NT2/D1 (cell line): ENCODE data around the gene TCERG1L.
"Not testable (repeated sequence)": the region's sequence is repeated elsewhere in the genome, so short reads cannot be mapped to it uniquely, and the experiment has no call there.

Experiments used
- DNase-seq: peaks from one replicate; pipeline ENCODE4 v3.0.0-alpha.2; 2011; ENCODE audit warnings: low read depth, low spot score
- H3K27me3 ChIP-seq: 2 replicates; pipeline ENCODE4 v1.6.0; 2011; ENCODE audit warnings: mild to moderate bottlenecking; ENCODE audit not compliant: insufficient read length, insufficient read depth
- H3K36me3 ChIP-seq: 2 replicates; pipeline ENCODE4 v1.6.1; 2011; ENCODE audit warnings: mild to moderate bottlenecking, low read length, mixed read lengths; ENCODE audit not compliant: insufficient read depth, insufficient read length
- H3K4me1 ChIP-seq: 2 replicates; pipeline ENCODE4 v1.5.1; 2011; ENCODE audit not compliant: insufficient read depth, insufficient read length
- H3K4me3 ChIP-seq: 2 replicates; pipeline ENCODE4 v1.5.1; 2011; ENCODE audit warnings: low read depth; ENCODE audit not compliant: insufficient read length
- H3K9ac ChIP-seq: 2 replicates; pipeline ENCODE4 v1.6.0; 2011; ENCODE audit warnings: low read depth; ENCODE audit not compliant: insufficient read length
- H3K9me3 ChIP-seq: 2 replicates; pipeline ENCODE4 v1.5.1; 2011; ENCODE audit warnings: mild to moderate bottlenecking, low read length; ENCODE audit not compliant: insufficient read depth
- SUZ12 ChIP-seq: IDR thresholded peaks from 2 replicates; pipeline ENCODE4 v1.6.1; 2011; ENCODE audit not compliant: insufficient read length, insufficient read depth; ENCODE audit errors: extremely low read depth
- YY1 ChIP-seq: IDR thresholded peaks from 2 replicates; pipeline ENCODE4 v1.6.1; 2011; ENCODE audit not compliant: insufficient read length, insufficient read depth
- ZNF274 ChIP-seq: IDR thresholded peaks from 2 replicates; pipeline ENCODE4 v1.6.1; 2011; ENCODE audit warnings: mild to moderate bottlenecking, low read depth, low read length

Gene TCERG1L

DNA sequence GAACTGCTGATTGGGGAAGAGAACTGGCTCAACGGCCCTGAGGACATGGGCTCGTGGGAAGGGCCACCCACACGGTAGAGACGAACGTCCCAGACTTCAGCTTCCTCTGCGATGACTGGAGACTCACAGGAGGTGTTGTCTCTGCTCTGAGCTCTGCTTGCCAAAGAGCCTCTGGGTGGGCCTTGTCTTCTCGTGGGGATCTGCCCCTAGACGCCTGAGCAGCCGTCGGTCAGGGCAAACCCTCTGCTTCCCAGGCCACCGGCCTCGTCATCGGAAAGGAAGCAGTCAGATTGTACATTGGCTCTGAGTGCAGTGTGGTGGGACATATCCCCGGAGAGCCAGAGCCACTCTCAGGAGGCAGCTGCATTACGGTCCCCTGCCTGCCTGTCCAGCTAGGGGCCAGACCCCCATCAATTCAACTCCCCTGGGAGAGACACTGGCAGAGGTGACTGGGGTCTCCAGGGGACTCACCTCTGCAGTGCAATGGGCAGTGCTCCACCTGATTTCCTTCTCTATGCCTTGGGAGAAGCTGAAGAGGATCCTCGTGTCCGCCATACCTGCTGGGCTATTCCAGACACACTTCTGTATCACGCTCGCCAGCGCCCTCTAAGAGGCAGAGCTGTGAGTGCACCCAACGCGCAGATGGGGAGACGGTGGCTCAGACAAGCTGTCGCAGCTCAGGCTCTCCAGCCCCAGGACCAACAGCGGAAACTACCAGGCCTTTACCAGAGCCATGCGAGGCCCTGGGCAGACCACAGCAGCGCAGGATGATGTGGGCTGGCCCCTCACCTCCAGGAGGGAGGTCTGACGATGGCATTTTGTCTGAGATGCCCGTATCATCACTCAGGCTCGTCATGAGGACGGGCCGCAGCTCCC is 227.4 kb downstream of the TCERG1L start:
- Histone ChIP-seq H3K4me3 (no peak overlapping the region), H3K27me3 (no peaks in the 10 kb centered on the region), H3K4me1 (no peaks in the 10 kb centered on the region), H3K9me3 (no peaks in the 10 kb centered on the region), H3K9ac (no peak overlapping the region), H3K36me3 (no peaks in the 10 kb centered on the region)
- TF ChIP-seq ZNF274, result no peak
- TF ChIP-seq SUZ12, result no peak
- no peak for TF ChIP-seq YY1
- DNase-seq, result no peak

DNA sequence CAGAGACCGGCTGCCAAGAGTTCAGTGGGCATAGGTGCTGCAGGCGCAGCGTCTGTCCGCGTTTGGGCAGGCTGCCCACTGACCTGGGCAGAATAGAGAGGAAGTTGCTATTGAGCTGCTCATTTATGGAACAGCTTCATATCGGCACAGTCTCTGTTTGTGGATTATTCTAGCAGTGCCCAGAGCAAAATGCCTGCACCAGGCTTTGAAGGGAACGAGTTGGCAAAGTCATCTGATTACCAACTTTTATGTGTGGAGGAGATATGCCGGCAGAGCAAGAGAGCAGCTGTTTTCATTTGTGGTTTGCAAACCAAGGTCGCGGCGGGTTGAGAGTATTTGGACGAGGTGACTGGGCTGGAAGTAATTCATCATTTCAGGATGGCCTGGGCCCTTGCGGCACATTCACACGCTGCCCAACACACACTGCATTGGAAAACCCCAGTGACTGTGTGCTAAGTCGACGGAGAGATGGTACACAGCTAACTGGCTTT is 228.5 kb downstream of the TCERG1L start:
- Histone ChIP-seq H3K9me3 (no peaks in the 10 kb centered on the region), H3K9ac (no peak overlapping the region), H3K4me3 (no peak overlapping the region), H3K4me1 (no peaks in the 10 kb centered on the region), H3K36me3 (no peaks in the 10 kb centered on the region), H3K27me3 (no peaks in the 10 kb centered on the region)
- DNase-seq, result no peak
- TF ChIP-seq ZNF274, result no peak
- no peak for TF ChIP-seq SUZ12
- TF ChIP-seq YY1, result no peak

DNA sequence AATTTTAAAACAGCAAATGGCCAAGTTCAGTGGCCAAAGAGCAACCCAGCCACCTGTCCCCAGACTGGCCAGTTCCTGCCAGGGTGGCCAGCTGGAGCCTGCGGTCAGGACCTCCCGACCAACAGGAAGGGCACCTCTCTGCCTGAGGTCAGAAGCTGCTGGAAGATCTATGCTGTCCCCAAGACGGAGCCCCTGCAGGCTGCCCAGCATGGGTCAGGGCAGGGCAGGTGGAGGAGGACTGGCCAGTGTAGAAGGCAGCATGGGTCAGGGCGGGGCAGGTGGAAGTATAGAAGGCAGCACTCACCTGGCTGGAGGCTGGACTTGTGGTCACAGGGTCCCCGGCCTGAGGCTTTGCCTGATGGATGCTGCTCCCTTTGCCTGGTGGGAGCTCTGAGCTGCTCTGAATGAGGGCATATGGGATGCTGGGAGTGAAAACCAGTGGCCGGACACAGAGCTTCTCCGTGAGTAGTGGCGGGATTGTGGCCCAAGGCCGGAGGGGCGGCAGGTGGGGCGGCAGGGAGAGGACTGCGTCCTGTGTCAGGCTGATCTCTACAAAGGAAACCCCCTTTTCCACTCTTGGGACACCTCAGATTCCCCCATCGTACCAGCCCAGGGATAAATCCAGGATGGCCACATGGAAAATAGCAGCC is 229.2 kb downstream of the TCERG1L start:
- TF ChIP-seq YY1, result no peak
- no peak for TF ChIP-seq SUZ12
- no peak for TF ChIP-seq ZNF274
- H3K9ac ChIP-seq, result no peak overlapping the region
- H3K36me3 ChIP-seq, result no peaks in the 10 kb centered on the region
- H3K4me3 ChIP-seq, result no peak overlapping the region
- H3K27me3 ChIP-seq, result no peaks in the 10 kb centered on the region
- H3K9me3 ChIP-seq, result no peaks in the 10 kb centered on the region
- no peaks in the 10 kb centered on the region for H3K4me1 ChIP-seq
- DNase-seq, result no peak

DNA sequence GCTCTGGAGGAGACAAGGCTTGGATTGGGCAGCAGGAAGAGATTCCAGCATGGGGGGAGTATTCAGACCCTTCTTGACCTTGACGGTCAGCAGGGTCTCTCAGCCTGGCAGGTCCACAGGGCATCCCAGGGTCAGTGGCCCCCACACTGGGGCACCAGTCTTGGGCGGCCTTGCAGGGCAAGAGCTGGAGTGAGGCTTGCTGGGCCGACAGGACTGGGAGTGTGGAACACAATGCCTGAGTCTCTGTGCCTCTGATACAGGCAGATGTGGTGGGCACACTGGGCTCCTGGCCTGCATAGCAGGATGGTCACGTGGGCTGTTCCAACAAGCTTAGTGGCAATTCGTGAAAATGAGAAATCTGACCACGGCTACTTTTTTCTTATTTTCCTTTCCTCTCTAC is 229.7 kb downstream of the TCERG1L start:
- DNase-seq, result no peak
- H3K9me3 ChIP-seq, result no peaks in the 10 kb centered on the region
- H3K4me3 ChIP-seq, result no peak overlapping the region
- H3K27me3 ChIP-seq, result no peaks in the 10 kb centered on the region
- H3K9ac ChIP-seq, result no peak overlapping the region
- H3K36me3 ChIP-seq, result no peaks in the 10 kb centered on the region
- H3K4me1 ChIP-seq, result peaks cover under 1% of the 10 kb centered on the region
- TF ChIP-seq SUZ12, result no peak
- no peak for TF ChIP-seq YY1

DNA sequence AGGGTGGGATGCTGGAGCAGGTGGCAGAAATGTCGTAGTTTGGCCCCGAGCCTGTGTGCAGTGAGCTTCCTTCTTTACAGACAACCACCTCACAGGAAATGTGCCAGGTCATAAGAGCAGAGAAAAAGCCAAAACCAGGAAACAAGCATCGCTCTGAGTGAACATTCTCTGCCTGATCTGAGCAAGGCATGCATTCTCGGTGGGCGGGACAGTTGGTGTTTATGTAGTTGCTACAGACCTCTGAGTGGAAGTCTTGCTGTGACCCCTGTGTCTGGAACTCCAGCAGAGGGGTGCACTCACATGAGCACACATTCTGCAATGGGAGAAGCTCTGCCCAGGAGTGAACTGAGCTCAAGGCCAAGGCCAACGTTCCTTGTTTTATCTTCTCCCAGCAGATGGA is 230.1 kb downstream of the TCERG1L start:
- no peak overlapping the region for H3K4me3 ChIP-seq
- no peak overlapping the region for H3K9ac ChIP-seq
- no peaks in the 10 kb centered on the region for H3K9me3 ChIP-seq
- H3K4me1 ChIP-seq, result peaks cover 3% of the 10 kb centered on the region
- no peaks in the 10 kb centered on the region for H3K36me3 ChIP-seq
- TF ChIP-seq YY1 (no peak), SUZ12 (no peak), ZNF274 (no peak)
- H3K27me3 ChIP-seq, result no peaks in the 10 kb centered on the region
- DNase-seq, result no peak

DNA sequence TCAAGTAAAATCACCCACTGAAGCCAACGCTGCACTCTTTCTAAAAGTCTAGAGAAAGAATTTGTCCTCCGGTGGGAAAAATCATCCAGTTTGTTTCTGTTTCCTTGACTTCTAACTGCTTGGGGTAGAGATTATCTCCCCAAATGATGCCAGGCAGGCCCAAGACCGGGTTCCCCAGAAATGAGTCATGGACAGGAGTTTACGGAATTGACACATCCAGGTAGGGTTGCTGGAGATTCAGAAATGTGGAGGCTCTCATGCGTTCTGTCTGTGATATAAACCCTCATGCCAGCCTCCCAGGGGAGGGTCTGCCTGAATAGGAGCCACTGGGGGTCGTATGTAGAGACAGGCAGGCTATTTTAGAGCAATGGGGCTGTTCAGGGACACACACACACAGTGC is 230.9 kb downstream of the TCERG1L start:
- no peak overlapping the region for H3K9ac ChIP-seq
- TF ChIP-seq YY1, result no peak
- no peak for TF ChIP-seq ZNF274
- no peak for TF ChIP-seq SUZ12
- no peak for DNase-seq

DNA sequence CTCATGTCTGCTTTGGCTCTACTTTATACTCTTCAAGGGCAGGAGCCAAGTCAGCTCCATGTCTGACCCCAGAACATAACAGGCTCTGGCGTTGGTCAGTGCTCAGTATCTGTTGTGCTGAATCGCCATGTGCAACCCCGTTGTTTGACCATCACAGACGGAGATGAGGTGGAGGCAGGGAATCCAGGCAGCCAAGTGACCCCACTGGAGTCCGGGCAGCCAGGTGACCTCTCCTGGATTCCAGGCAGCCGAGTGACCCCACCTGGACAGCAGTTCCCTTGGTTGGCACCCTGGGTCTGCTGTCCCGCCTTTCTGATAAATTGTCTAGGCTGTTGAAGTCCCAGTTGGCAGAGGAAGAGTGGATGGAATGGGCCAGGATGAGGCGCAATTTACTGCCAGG is 232.2 kb downstream of the TCERG1L start:
- H3K4me3 ChIP-seq, result no peak overlapping the region
- no peak for DNase-seq
- no peaks in the 10 kb centered on the region for H3K27me3 ChIP-seq
- TF ChIP-seq SUZ12 (no peak), ZNF274 (no peak), YY1 (no peak)
- H3K9ac ChIP-seq, result no peak overlapping the region
- peaks cover 3% of the 10 kb centered on the region for H3K4me1 ChIP-seq
- no peaks in the 10 kb centered on the region for H3K36me3 ChIP-seq
- H3K9me3 ChIP-seq, result no peaks in the 10 kb centered on the region

More for the DNA sequence above, 230.9 kb downstream of the TCERG1L start:
- Histone ChIP-seq H3K36me3 (no peaks in the 10 kb centered on the region), H3K4me3 (no peak overlapping the region), H3K4me1 (peaks cover 3% of the 10 kb centered on the region), H3K27me3 (no peaks in the 10 kb centered on the region), H3K9me3 (no peaks in the 10 kb centered on the region)

DNA sequence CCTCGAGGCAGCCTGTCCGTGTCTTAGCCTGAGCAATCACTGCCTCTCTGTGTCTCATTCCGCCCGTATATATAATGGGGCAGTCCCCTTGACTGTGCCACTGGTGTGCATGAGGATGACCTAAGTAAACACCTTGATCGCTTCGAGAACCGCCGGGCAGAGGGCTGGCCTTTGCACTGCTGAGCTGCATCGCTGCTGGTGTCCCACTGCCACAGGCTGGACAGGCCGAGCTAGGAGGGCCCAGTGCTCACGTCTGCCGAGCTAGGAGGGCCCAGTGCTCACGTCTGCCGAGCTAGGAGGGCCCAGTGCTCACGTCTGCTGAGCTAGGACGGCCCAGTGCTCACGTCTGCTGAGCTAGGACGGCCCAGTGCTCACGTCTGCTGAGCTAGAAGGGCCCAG is 232.6 kb downstream of the TCERG1L start:
- DNase-seq, H3K36me3 ChIP-seq, H3K9ac ChIP-seq, H3K4me1 ChIP-seq, H3K9me3 ChIP-seq, H3K27me3 ChIP-seq, H3K4me3 ChIP-seq: not testable (repeated sequence)
